ENCODE results near the gene BAZ1B. TPM values are rescaled to one million over a fixed set of nuclear protein-coding genes. Genes with fewer than 3 reads are reported as not detected.
A peak's percentile ranks its signal among the peaks of the same experiment; 100 is the strongest.

The BAZ1B gene
- total and polyA plus RNA-seq, 9 of the 15 experiments (the other 6 are each of a cell fraction or from before 2014, with no cell fraction given), result 15.0 to 134 (median 79.5) TPM

DNA sequence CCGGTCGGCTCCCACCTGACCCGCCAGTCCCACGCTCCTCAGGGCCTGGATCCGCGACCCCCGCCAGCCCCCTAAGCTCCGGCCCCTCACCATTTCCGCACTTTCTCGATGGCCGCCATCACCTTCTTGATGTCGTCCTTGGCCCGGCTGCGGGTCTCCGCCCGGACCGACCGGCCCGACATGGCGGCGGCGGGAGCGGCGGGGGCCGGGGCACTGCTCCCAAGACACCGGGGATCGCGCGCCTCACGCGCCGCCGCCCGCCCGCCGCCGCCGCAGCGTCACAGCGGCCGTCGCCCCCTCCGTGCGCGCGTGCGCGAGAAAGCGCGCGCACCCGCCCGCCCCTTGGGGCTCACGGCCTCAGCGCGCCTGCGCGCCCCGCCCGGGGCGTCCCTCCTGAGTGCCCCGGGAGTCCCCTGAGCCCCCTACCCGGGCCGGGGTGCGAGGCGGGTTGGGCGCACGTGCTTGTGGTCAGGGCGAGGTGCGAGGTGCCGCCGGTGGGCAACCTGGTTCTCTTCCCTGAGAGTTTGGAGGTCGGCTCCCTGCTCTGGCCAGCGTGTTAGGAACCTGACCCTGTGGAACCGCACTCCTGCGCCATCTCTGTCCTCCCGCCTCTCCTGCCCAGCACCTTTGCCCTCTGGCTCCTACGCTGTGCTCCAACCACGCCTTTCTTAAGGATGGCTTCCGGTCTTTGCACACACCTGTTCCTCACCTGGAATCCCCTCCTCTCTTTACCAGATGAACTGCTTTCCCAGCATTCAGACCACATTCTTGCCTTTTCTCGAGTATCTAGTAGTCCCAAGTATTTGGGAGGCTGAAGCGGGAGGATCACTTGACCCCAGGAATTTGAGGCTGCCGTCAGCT lies 35.5 kb upstream of the BAZ1B start, which contains the start of gene BCL7B (continued):
- TF ChIP-seq ZBTB1 (CRISPR knock-in tag; IDR thresholded peaks at IDR 0.05; ENCODE audit: borderline replicate concordance, low read depth) (peak; percentile 48; the same call in 1 of the 2 replicates), NBN (IDR thresholded peaks at IDR 0.05; ENCODE audit: low read depth) (peak; percentile 80), SMARCC2 (IDR thresholded peaks at IDR 0.05; ENCODE audit: low read depth) (no peak), HDAC6 (IDR thresholded peaks at IDR 0.05; ENCODE audit: low read depth, low read length) (no peak), NCOR1 (IDR thresholded peaks at IDR 0.05) (peak; percentile 52), CBFB (CRISPR knock-in tag; IDR thresholded peaks at IDR 0.05) (peak; percentile 91), TARDBP (IDR thresholded peaks at IDR 0.05) (no peak), TCF7L2 (IDR thresholded peaks at IDR 0.05; ENCODE audit: low read depth, low read length) (no peak)
- TF ChIP-seq, protein P1, sequence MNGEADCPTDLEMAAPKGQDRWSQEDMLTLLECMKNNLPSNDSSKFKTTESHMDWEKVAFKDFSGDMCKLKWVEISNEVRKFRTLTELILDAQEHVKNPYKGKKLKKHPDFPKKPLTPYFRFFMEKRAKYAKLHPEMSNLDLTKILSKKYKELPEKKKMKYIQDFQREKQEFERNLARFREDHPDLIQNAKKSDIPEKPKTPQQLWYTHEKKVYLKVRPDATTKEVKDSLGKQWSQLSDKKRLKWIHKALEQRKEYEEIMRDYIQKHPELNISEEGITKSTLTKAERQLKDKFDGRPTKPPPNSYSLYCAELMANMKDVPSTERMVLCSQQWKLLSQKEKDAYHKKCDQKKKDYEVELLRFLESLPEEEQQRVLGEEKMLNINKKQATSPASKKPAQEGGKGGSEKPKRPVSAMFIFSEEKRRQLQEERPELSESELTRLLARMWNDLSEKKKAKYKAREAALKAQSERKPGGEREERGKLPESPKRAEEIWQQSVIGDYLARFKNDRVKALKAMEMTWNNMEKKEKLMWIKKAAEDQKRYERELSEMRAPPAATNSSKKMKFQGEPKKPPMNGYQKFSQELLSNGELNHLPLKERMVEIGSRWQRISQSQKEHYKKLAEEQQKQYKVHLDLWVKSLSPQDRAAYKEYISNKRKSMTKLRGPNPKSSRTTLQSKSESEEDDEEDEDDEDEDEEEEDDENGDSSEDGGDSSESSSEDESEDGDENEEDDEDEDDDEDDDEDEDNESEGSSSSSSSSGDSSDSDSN (IDR thresholded peaks at IDR 0.05; ENCODE audit: borderline replicate concordance in 1 of 2, low read depth in 2 of 2, low read length in 2 of 2), result no peak
- TF ChIP-seq, protein P2, sequence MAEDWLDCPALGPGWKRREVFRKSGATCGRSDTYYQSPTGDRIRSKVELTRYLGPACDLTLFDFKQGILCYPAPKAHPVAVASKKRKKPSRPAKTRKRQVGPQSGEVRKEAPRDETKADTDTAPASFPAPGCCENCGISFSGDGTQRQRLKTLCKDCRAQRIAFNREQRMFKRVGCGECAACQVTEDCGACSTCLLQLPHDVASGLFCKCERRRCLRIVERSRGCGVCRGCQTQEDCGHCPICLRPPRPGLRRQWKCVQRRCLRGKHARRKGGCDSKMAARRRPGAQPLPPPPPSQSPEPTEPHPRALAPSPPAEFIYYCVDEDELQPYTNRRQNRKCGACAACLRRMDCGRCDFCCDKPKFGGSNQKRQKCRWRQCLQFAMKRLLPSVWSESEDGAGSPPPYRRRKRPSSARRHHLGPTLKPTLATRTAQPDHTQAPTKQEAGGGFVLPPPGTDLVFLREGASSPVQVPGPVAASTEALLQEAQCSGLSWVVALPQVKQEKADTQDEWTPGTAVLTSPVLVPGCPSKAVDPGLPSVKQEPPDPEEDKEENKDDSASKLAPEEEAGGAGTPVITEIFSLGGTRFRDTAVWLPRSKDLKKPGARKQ (CRISPR knock-in tag; IDR thresholded peaks at IDR 0.05), result no peak; the same call in 1 of the 2 replicates
- TF ChIP-seq, protein P3, sequence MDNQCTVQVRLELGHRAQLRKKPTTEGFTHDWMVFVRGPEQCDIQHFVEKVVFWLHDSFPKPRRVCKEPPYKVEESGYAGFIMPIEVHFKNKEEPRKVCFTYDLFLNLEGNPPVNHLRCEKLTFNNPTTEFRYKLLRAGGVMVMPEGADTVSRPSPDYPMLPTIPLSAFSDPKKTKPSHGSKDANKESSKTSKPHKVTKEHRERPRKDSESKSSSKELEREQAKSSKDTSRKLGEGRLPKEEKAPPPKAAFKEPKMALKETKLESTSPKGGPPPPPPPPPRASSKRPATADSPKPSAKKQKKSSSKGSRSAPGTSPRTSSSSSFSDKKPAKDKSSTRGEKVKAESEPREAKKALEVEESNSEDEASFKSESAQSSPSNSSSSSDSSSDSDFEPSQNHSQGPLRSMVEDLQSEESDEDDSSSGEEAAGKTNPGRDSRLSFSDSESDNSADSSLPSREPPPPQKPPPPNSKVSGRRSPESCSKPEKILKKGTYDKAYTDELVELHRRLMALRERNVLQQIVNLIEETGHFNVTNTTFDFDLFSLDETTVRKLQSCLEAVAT (IDR thresholded peaks at IDR 0.05), result peak in 1 of 2 experiments; percentile 48; a peak in 2 of 4 replicates
- TF ChIP-seq, protein P4, sequence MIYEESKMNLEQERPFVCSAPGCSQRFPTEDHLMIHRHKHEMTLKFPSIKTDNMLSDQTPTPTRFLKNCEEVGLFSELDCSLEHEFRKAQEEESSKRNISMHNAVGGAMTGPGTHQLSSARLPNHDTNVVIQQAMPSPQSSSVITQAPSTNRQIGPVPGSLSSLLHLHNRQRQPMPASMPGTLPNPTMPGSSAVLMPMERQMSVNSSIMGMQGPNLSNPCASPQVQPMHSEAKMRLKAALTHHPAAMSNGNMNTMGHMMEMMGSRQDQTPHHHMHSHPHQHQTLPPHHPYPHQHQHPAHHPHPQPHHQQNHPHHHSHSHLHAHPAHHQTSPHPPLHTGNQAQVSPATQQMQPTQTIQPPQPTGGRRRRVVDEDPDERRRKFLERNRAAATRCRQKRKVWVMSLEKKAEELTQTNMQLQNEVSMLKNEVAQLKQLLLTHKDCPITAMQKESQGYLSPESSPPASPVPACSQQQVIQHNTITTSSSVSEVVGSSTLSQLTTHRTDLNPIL (CRISPR knock-in tag; IDR thresholded peaks at IDR 0.05), result no peak
- TF ChIP-seq, protein P5, sequence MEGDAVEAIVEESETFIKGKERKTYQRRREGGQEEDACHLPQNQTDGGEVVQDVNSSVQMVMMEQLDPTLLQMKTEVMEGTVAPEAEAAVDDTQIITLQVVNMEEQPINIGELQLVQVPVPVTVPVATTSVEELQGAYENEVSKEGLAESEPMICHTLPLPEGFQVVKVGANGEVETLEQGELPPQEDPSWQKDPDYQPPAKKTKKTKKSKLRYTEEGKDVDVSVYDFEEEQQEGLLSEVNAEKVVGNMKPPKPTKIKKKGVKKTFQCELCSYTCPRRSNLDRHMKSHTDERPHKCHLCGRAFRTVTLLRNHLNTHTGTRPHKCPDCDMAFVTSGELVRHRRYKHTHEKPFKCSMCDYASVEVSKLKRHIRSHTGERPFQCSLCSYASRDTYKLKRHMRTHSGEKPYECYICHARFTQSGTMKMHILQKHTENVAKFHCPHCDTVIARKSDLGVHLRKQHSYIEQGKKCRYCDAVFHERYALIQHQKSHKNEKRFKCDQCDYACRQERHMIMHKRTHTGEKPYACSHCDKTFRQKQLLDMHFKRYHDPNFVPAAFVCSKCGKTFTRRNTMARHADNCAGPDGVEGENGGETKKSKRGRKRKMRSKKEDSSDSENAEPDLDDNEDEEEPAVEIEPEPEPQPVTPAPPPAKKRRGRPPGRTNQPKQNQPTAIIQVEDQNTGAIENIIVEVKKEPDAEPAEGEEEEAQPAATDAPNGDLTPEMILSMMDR (IDR thresholded peaks at IDR 0.05 in 2 of 3, conservative IDR thresholded peaks at IDR 0.05 in 1 of 3; ENCODE audit: insufficient read depth in 2 of 3, low read depth in 1 of 3, low read length in 3 of 3), result no peak
- TF ChIP-seq, protein P6, sequence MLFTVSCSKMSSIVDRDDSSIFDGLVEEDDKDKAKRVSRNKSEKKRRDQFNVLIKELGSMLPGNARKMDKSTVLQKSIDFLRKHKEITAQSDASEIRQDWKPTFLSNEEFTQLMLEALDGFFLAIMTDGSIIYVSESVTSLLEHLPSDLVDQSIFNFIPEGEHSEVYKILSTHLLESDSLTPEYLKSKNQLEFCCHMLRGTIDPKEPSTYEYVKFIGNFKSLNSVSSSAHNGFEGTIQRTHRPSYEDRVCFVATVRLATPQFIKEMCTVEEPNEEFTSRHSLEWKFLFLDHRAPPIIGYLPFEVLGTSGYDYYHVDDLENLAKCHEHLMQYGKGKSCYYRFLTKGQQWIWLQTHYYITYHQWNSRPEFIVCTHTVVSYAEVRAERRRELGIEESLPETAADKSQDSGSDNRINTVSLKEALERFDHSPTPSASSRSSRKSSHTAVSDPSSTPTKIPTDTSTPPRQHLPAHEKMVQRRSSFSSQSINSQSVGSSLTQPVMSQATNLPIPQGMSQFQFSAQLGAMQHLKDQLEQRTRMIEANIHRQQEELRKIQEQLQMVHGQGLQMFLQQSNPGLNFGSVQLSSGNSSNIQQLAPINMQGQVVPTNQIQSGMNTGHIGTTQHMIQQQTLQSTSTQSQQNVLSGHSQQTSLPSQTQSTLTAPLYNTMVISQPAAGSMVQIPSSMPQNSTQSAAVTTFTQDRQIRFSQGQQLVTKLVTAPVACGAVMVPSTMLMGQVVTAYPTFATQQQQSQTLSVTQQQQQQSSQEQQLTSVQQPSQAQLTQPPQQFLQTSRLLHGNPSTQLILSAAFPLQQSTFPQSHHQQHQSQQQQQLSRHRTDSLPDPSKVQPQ (CRISPR knock-in tag; IDR thresholded peaks at IDR 0.05; ENCODE audit: borderline replicate concordance), result 0 out of 2 replicates have a peak, but pooled peaks have one; percentile 43
